H54 (cell line): ENCODE data around the gene QDPR.
"Not testable (repeated sequence)": the region's sequence is repeated elsewhere in the genome, so short reads cannot be mapped to it uniquely, and the experiment has no call there.

Experiments used
- DNase-seq: peaks from one replicate; pipeline ENCODE4 v3.0.0; 2011; ENCODE audit warnings: low spot score, mixed read lengths; ENCODE audit not compliant: insufficient read length
- FAIRE-seq: peaks from 3 replicates; lab custom pipeline; 2011; peaks lifted over from hg19 to GRCh38; lab: Jason Lieb, UNC
- POLR2A ChIP-seq: IDR thresholded peaks from 2 replicates; pipeline ENCODE4 v1.6.1; 2011; ENCODE audit warnings: low read depth, mild to moderate bottlenecking, low read length

The QDPR gene

DNA sequence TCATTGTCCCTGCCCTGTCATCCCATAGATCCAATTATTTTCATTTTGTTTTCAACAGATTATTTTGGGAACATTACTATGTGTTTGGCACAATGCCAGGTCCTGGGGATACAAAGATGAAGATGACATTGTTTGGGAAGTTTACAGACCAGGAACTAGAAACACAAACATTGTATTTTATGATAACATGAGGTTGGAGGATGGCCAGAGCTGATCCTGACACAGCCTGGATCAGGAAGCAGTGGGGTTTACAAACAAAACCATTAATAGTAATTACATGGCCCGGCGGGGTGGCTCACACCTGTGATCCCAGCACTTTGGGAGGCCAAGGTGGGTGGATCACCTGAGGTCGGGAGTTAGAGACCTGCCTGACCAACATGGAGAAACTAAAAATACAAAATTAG is 32.9 kb upstream of the QDPR start:
- FAIRE-seq (no peak), DNase-seq (no peak)
- no peak for TF ChIP-seq POLR2A

DNA sequence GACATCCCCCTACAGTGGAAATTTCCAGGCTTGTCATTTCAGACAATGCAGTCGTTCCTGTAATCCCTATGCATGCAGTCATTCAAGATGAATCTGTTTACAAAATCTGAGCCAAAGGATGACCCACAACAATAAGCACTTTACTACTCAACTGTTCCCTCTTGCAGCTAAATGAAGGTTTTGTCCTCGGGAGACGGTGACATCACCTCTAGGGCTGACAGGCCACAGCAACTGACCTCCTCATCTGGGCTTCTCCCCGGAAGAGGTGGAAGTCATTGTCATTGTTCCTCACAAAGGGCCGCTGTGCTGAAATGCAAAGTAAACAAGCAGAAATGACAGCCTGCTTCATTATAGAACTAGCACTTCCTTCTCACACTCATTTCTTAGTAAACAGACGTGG is 32.3 kb upstream of the QDPR start:
- FAIRE-seq, result no peak
- no peak for DNase-seq
- no peak for TF ChIP-seq POLR2A

DNA sequence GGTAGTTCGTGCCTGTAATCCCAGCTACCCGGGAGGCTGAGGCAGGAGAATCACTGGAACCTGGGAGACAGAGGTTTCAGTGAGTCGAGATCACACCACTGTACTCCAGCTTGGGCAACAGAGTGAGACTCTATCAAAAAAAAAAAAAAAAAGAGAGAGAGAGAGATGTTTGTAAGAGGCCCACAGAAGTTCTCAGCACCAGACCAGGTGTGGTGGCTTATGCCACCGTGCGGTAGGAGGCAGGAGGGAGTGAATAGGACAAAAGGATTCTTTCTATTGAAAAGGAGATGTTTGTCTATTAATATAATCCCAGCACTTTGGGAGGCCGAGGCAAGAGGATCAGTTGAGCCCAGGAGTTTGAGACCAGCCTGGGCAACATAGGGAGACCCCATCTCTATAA is 25.2 kb upstream of the QDPR start:
- not testable (repeated sequence) for DNase-seq, FAIRE-seq

- no peak for TF ChIP-seq POLR2A
- DNase-seq, result no peak
- FAIRE-seq, result no peak
These were observed 24.0 kb upstream of the QDPR start for GRCh38 chr4:17535906-17536305.

DNA sequence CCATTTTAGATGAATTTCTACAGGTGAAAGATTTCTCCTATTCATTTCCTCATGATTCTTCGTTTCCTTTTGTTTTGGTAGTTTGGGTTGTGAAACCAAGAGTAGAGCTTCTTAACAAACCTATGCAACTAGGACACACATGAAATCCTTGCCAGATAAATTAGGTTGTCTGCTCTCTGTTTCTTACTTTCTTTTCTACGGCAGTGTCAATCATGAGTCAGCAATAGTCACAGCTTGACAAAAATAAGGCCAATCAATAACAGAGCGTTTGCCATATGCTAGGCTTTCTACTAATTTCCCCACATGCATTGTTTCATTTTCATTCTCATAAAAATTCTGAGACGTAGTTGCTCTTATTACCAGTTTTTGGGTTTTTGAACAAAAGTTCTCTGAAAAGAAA is 23.4 kb upstream of the QDPR start:
- FAIRE-seq (no peak), DNase-seq (no peak)
- TF ChIP-seq POLR2A, result no peak

DNA sequence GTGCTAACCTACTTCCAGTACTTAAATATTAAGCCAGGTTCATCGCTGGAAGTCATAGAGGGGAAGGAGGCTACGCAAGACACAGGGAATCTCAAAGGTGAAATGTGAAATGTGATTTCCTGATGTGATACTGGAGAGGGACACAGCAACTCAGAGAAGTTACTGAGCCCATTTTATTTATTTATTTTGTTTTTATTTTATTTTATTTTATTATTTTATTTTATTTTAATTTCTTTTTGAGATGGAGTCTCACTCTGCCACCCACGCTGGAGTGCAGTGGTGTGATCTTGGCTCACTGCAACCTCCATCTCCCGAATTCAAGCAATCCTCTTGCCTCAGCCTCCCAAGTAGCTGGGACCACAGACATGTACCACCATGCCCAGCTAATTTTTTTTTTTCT is 22.8 kb upstream of the QDPR start:
- no peak for FAIRE-seq
- no peak for TF ChIP-seq POLR2A
- no peak for DNase-seq

DNA sequence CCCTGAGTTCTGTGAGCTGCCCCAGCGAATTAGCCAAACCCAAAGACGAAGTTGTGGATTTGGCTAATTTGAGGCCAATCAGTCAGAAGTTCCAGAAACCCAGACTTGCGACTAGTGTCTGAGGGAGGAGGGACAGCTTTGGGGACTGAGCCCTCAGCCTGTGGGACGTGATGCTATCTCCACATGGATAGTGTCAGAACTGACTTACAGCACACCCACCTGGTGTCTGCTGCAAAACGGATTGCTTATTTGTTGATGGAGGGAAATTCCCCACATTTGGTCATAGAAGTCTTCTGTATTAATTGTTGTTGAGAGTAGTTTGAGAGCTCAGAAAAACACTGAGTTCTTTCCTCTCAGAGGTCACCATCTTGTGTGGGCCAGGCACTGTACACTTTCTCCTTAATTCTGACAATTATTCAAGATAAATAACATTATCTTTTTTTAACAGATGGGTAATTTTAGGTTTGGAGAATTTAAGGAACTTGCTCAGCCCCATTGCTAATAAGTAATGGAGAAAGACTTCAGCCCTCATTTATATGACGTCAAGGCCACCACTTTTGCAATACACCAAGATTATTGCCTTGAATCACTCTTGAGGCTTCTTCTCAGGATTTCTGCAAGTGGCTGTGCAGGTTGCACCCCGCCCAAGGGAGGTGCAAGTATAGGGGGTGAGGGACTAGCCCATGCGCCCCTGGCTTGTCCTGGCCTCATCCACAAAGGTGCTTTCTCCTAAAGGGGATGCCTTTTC is 19.8 kb upstream of the QDPR start:
- DNase-seq, result no peak
- FAIRE-seq, result no peak
- no peak for TF ChIP-seq POLR2A

DNA sequence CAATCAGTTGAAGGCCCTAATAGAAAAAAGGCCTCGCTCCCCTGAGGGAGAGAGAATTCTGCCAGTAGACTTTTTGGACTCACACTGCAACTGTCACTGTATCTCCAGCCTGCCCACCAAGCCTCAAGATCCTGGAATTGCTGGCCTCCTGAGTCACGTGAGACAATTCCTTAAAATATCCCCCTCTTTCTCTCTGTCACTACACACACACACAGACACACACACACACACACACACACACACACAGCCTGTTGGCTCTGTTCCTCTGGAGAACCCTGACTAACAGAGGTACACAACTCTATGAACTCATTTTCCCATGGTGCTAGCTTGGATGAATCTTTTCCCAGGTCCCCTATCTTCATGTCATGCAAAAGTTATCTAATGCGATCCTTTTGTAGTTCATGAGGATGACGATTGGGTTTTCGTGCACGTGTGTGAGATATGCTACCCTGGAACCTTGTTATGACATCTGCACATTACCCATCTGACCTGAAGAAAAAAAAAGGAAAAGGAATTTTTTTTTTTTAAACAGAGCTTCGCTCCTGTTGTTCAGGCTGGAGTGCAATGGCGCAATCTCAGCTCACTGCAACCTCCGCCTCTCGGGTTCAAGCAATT is 16.8 kb upstream of the QDPR start:
- FAIRE-seq (no peak), DNase-seq (no peak)
- TF ChIP-seq POLR2A, result no peak

GRCh38 chr4:17526695-17527477 is 15.0 kb upstream of the QDPR start:
- TF ChIP-seq POLR2A, result no peak
- FAIRE-seq (no peak), DNase-seq (no peak)

DNA sequence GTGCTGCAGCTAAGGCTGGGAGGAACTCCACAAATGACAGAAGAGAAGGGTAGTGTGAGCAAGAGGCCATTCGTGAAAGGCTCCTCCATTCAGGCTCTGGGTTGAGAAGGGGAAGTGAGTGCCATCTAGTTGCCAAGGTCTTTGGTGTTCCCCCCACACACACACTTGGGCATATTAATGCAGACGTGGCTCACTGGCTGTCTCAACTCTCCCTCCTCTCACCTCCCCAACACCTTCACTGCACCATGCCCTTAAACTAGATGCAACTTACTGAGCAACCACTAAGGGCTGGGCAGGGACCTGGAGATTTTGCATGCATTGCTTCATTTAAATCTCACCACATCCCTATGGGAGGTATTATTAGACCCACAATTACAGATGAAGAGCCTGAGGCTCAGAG is 11.8 kb upstream of the QDPR start:
- TF ChIP-seq POLR2A, result no peak
- DNase-seq, result no peak
- FAIRE-seq, result no peak

- no peak for DNase-seq
These were observed 9.7 kb upstream of the QDPR start for GRCh38 chr4:17521595-17521994.

GRCh38 chr4:17517664-17518063 is 5.8 kb upstream of the QDPR start:
- DNase-seq (no peak), FAIRE-seq (no peak)

More at GRCh38 chr4:17521595-17521994, 9.7 kb upstream of the QDPR start:
- FAIRE-seq, result no peak
- TF ChIP-seq POLR2A, result no peak

GRCh38 chr4:17516980-17517379 is 5.1 kb upstream of the QDPR start:
- TF ChIP-seq POLR2A, result no peak
- DNase-seq, result no peak
- FAIRE-seq, result no peak

More at GRCh38 chr4:17517664-17518063, 5.8 kb upstream of the QDPR start:
- TF ChIP-seq POLR2A, result no peak

DNA sequence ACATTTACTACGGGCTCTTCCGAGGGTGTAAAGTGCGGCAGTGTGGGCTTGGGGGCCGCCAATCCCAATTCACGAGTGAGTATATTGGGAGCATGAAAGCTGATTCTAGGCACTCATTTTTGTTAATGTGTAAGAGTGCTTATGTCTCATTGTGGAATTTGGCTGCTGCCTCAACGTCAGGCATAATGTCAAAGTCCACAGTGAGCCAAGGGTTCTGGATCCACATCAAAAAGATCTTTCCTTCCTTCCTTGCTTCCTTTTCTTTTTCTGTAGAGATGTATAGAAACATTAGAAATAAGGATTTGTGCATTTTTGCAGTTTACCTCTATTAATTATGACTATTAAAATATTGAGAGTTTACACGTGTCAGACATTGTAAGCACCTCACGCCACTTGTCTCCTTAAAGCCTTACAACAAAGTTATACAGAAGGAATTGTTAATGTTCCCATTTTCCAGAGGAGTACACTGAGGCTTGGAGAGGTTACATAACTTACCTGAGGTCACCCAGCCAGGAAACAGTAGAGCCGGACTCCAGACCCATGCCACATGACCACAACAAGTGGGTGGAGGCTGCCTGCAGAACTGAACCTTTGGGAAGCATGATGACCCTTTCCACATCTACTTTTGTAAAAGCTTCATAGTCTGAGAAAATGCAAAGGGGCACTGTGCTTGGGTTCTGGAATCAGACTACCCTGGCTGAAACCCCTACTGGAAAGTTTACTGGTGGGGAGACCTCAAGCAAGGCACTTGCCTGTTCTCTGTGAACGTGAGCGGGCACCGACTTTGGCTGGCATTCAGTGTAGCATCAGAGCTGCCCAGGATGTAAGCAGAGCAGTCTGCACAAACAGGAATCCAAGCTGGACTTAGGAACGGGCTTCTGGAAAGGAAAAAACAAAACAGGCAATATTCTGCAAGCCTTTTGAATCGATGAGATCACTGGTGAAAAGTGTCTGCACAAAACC is 3.8 kb upstream of the QDPR start:
- TF ChIP-seq POLR2A, result no peak
- FAIRE-seq (no peak), DNase-seq (no peak)
